Smooth muscle cell of the umbilical artery (primary cell): ENCODE results near the gene KCNK5. TPM values are rescaled to one million over a fixed set of nuclear protein-coding genes. Genes with fewer than 3 reads are reported as not detected.

ENCODE experiments used
- total RNA-seq: library from RNA; depleted of rRNA; stranded (reverse); fragments of >200 nt; gene quantifications from 2 replicates; pipeline ENCODE4 v1.2.3, GENCODE V29; 2014

Gene KCNK5, protein sequence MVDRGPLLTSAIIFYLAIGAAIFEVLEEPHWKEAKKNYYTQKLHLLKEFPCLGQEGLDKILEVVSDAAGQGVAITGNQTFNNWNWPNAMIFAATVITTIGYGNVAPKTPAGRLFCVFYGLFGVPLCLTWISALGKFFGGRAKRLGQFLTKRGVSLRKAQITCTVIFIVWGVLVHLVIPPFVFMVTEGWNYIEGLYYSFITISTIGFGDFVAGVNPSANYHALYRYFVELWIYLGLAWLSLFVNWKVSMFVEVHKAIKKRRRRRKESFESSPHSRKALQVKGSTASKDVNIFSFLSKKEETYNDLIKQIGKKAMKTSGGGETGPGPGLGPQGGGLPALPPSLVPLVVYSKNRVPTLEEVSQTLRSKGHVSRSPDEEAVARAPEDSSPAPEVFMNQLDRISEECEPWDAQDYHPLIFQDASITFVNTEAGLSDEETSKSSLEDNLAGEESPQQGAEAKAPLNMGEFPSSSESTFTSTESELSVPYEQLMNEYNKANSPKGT
- not detected in 2 replicates for total RNA-seq

DNA sequence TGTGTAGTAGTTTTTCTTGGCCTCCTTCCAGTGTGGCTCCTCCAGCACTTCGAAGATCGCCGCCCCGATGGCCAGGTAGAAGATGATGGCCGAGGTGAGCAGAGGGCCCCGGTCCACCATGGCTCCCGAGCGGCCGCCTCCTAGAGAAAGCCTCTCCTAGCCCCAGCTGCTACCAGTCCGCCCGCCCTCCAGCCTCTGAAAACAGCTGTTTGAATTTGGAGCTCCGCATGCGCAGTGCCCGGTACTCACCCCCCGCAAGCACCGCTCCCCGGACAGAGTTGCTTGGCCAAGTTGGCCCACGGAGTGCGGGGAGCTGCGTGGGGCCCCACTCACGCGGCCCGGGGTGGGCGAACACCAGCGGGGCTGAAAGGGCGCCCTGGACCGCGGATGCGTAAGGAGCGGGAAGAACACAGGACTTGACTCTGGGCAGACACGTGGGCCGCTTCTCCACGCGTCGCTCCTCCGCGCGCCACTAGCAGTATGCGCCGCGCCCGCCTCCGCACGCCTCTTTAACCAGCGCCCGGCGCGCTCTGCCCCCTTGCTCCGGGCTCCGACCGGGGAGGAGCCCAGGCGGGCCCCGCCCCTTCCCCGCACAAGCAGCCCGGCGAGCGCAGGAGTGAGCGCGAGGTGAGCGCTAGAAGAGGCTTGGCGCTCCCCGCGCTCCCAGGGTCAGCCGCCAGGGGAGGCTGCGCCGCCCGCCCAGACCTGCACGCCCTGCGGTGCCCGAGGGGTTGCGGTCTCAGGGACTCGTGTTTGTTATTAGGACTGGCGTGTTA lies at the start of gene KCNK5:
TSS of gene KCNK5 (minus strand) at position 484 of the 776 bp plus-strand sequence. CDS start at position 120, 364 bp downstream.

Other genes with a start within 250 kb of the KCNK5 start
- not detected in 2 replicates for gene GLP1R, start 180.7 kb downstream of the KCNK5 start, total RNA-seq
- 5.3 and 8.9 TPM in 2 replicates for gene SAYSD1, start 114.3 kb downstream of the KCNK5 start, total RNA-seq
- not detected in 2 replicates for gene KCNK17, start 84.9 kb upstream of the KCNK5 start, total RNA-seq
- gene KCNK16, start 93.2 kb upstream of the KCNK5 start, total RNA-seq = not detected in 2 replicates